IPS-11a (cell line): ENCODE results near the gene SEZ6L.

ENCODE experiments used
- H3K4me3 ChIP-seq: one replicate; pipeline ENCODE4 v1.5.1; 2013; ENCODE audit warnings: low read depth, low read length, control low read depth

Gene SEZ6L

GRCh38 chr22:26416256-26416655 lies 247.0 kb downstream of the SEZ6L start:
- H3K4me3 ChIP-seq = no peak overlapping the region

DNA sequence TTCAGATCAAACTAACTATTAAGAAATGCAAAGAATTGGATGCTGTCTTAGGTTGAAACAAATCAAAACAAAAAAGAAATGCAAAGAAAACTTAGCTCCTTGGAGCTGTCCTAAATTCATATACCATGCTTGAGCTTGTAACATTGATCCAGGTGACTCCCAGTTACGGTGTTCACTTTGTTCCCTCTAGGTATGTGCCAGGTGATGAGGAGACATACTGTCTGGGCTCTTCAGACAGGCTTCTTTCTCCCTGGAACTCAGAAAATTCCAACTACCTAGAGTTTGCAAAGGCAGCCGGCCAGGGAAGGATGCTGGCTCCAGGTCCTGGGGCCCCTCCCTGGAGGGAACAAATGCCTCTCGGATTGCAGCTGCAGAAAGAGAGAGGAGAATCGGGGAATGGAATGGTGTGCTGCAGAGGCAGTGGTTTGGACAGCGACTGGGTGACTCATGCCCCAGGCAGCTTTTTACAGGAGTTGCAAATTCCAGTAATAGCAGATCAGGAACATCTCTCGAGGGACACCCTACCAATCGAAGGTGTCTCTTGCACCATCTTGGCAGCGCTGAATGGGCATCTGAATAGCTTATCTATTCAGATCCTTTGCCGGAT lies 247.5 kb downstream of the SEZ6L start:
- H3K4me3 ChIP-seq = no peak overlapping the region

GRCh38 chr22:26417406-26417805 lies 248.1 kb downstream of the SEZ6L start:
- H3K4me3 ChIP-seq = no peak overlapping the region

DNA sequence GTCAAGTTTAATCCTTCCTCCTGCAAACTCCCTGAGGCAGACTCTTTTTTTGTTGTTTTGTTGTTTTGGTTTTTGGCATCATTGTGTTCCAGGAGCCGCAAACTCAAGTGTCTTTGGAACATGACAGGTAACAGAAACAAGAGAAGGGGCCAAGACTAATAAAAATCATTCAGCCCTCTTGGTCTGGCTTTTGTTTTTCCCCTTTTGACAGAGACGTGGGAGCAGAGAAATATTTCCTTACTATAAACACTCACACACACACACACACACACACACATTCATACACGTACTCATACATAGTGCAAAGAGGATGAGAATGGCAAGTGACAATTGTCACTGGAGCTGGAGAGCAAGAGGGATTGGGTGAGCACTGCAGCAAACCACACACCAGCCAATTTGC lies 249.4 kb downstream of the SEZ6L start:
- H3K4me3 ChIP-seq = no peak overlapping the region

DNA sequence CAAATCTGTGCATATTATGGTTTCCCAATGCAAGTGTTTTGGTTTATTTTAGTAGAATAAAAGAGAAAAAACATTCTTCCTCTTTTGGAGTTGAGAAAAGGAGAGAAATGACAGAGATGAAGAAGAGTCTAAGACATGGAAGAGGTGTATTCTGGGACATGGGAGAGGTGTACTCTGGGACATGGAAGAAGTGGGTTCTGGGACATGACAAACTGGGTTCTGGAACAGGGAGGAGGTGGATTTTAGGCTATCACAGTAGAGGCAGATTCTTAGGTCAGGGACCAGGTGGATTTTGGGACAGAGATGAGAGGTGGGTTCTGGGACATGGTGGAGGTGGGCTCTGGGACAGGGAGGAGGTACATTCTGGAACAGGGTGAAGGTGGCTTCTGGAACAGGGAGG lies 257.7 kb downstream of the SEZ6L start:
- no peak overlapping the region for H3K4me3 ChIP-seq

GRCh38 chr22:26428515-26429457 lies 259.5 kb downstream of the SEZ6L start, which contains the start of gene ASPHD2:
Gene ASPHD2 (plus strand): TSS chr22:26429260. CDS start chr22:26433616, 4,356 bp downstream.
- H3K4me3 ChIP-seq = peak within 1 kb of the TSS; percentile 68

DNA sequence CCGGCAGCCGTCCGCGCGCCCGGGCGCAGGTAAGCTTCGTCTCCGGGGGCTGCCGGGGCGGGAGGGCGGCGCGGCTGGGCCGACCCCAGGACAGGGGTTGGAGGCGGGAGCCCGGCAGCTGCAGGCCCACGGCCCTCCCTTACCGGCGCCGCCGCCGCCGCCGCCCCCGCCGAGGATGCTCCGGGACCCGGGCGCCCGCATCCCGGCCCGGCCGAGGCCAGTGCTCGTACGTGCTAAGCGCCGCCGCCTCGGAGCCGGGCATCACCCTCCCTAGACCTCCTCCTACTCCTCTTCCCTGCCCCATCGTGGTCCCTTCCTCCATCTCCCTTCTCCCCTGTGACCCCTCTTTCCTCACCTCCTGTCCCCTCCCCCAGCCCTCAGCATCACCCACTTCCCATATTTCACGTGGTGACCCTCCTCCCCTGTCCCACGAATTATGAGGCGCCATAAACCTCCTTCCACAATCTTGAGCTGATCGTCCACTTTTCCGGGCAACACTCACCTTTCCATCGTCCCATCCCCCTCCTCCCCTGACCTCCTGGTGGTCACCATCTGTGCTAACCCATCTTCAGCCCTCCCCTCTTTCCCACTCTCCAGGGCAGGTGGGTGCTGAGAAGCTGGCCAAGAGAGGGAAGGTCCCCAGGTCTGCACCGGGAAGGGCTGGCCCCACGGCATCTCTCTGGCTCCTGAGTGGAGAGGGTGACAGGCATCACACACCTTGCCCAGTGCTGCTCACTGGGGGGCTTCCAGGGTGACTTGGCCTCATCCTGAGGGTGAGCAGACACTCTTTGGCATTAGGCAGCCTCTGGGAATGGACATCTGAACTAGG lies 260.4 kb downstream of the SEZ6L start:
- peak overlapping the region; percentile 55 for H3K4me3 ChIP-seq

- no peak overlapping the region for H3K4me3 ChIP-seq
These were observed 261.3 kb downstream of the SEZ6L start for GRCh38 chr22:26430600-26430999.

DNA sequence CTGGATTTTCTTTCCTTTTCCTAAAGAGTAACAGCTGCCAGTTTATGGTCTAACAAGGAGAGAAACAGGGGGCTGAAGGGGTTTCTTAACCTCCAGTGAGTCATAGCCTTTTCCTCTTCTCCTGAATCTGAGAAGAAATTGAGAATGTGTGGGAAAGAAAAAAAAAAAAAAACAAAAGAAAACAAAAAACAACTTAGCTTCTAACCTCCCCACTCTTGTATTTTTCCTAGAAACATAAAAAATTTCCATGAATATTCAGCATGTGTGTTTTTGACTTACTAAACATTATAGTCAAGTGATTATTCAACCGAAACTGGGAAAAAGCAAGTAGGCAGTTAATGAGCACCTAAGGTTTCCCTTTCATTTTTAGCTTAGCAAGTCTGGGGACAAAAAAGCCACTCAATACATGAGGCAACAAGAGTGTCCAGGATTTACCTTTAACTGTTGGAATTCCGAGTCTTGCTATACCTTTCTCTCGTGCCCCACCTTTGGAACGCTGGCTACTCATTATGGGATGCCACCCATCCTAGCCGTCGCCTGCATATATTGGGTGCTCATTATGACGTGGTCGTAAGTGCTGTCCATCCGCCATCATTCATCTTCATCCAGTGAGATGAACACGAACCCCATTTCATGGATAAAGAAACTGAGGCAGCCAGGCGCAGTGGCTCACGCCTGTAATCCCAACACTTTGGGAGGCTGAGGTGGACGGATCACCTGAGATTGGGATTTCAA lies 262.2 kb downstream of the SEZ6L start:
- no peak overlapping the region for H3K4me3 ChIP-seq

DNA sequence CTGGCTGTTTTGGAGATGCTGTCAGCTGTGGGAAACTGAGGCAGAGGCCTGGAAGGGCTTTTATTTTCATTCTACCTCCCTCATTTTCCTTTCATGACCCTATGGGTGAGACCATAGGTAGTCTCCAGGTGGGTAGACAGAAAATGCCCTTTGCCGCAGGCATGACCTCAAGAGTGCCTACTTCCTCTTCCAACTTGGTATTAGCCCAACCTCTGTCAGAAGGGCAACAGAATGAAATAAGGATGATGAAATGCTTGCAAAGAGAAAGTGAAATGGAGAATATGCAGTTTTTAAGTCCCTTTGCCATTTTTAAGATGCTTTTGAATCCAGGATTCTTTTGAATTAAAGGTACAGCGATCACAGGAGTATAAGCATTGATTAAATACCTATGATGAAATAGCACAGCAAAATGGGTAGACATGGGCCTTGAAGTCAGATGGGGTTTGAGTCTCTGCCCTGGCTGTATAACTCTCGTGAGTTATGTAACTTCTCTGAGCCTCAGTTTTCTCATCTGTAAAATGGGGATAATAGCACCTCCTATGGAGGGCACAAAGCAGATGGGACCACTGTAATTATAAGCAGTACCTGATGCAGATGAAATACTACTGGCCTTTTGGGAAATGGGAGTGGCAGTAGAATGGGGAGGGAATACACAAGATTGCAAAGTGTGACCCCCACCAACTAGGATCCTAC lies 263.5 kb downstream of the SEZ6L start:
- H3K4me3 ChIP-seq = no peak overlapping the region
